GM10266 (cell line): Measurements from ENCODE around the gene PPP1R13B.
"Not testable (repeated sequence)": the region's sequence is repeated elsewhere in the genome, so short reads cannot be mapped to it uniquely, and the experiment has no call there.

Experiments used
- DNase-seq: peaks from one replicate; pipeline ENCODE4 v3.0.0; 2012; ENCODE audit errors: extremely low spot score
- CTCF ChIP-seq: IDR thresholded peaks from 2 replicates; pipeline ENCODE4 v1.5.1; 2012; ENCODE audit warnings: mild to moderate bottlenecking, low read depth; ENCODE audit not compliant: control insufficient read depth, insufficient read depth; ENCODE audit errors: missing control alignments

The PPP1R13B gene

GRCh38 chr14:103694572-103695026, 152.8 kb downstream of the PPP1R13B start:
- no peak for DNase-seq
- no peak for TF ChIP-seq CTCF

GRCh38 chr14:103693515-103693914, 153.9 kb downstream of the PPP1R13B start:
- no peak for TF ChIP-seq CTCF
- DNase-seq = no peak

GRCh38 chr14:103692871-103693270, 154.5 kb downstream of the PPP1R13B start:
- no peak for TF ChIP-seq CTCF
- no peak for DNase-seq

- no peak for TF ChIP-seq CTCF
- DNase-seq = no peak
Measured at GRCh38 chr14:103692159-103692558, 155.2 kb downstream of the PPP1R13B start.

GRCh38 chr14:103691655-103692054, 155.7 kb downstream of the PPP1R13B start:
- not testable (repeated sequence) for DNase-seq

- TF ChIP-seq CTCF = no peak
- DNase-seq = no peak
Measured at GRCh38 chr14:103690332-103690731, 157.0 kb downstream of the PPP1R13B start.

- TF ChIP-seq CTCF = no peak
- DNase-seq = peak; percentile 83
Measured at GRCh38 chr14:103688906-103689902, 158.2 kb downstream of the PPP1R13B start.
